ENCODE measurements around the gene LAIR1.

- no peak for TF ChIP-seq CTCF (conservative IDR thresholded peaks at IDR 0.05)
- no peak for TF ChIP-seq EZH2 (IDR thresholded peaks at IDR 0.05; ENCODE audit: low read depth)
These were observed 26.9 kb upstream of the LAIR1 start for GRCh38 chr19:54391589-54392061.

Data from PC-9 (cell line).